AG04450 (cell line): ENCODE measurements around the gene KCNJ4. TPM values are rescaled to one million over a fixed set of nuclear protein-coding genes. Genes with fewer than 3 reads are reported as not detected.

Experiments
- CTCF ChIA-PET: fragments of 300-600, 350-600 bp; formaldehyde crosslinking; extraction: SDS; loops from one replicate; lab custom pipeline; 2022; ENCODE audit warnings: antibody characterized with exemption, inconsistent platforms; lab: Charles Lee
- POLR2A ChIA-PET: fragments of 350-600 bp; formaldehyde crosslinking; extraction: SDS; loops from one replicate; lab custom pipeline; 2021; ENCODE audit warnings: antibody characterized with exemption, inconsistent platforms; lab: Yijun Ruan, JAX
- DNase-seq: peaks from one replicate; pipeline ENCODE4 v3.0.0-alpha.2; 2011; ENCODE audit warnings: low read depth, low spot score
- H3K27ac ChIP-seq: one replicate; pipeline ENCODE4 v1.5.1; 2012; ENCODE audit warnings: low read depth, low read length, control low read depth
- H3K27me3 ChIP-seq: one replicate; pipeline ENCODE4 v1.6.0; 2012; ENCODE audit warnings: low read length; ENCODE audit not compliant: control insufficient read depth, insufficient read depth
- H3K4me3 ChIP-seq: 2 replicates; pipeline ENCODE4 v1.5.1; 2011; ENCODE audit warnings: mild to moderate bottlenecking, low read depth, low read length, control low read depth
- H3K9me3 ChIP-seq: 2 replicates; pipeline ENCODE4 v1.5.1; 2012; ENCODE audit warnings: low read length; ENCODE audit not compliant: control insufficient read depth, insufficient read depth
- polyA plus RNA-seq: library from polyadenylated mRNA; depleted of rRNA; stranded (reverse); fragments of >200 nt; gene quantifications from 2 replicates; pipeline ENCODE4 v1.2.3, GENCODE V29; 2011
- TF ChIP-seq, protein P1 (sequence below): IDR thresholded peaks from 2 replicates; pipeline ENCODE4 v1.5.1; 2011; ENCODE audit warnings: low read depth, low read length, control low read depth, inconsistent platforms

Gene KCNJ4
- polyA plus RNA-seq, 1 experiment: not detected

DNA sequence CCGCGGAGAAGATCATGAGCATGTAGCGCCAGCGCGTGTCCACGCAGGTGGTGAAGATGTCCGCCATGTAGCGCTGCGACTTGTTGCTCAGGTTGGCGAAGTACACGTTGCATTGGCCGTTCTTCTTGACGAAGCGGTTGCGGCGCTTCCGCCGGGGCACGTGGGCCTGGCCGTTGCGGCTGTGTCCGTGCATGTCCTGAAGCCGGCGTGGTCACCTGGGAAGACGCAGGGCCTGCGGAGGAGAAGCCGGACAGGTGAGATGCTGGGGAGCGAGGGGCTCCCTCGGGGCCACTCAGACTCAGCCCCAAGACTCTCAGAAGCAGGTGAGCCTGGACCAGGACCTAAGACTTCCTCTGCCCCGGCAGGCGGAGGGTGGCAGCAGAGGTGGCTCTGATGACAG, 27.1 kb downstream of the KCNJ4 start:
- Histone ChIP-seq H3K27me3 (peaks cover 6% of the 10 kb centered on the region), H3K9me3 (peaks cover 16% of the 10 kb centered on the region; the same call in 1 of the 2 replicates), H3K4me3 (no peak overlapping the region), H3K27ac (no peak overlapping the region)
- TF ChIP-seq, protein P1, sequence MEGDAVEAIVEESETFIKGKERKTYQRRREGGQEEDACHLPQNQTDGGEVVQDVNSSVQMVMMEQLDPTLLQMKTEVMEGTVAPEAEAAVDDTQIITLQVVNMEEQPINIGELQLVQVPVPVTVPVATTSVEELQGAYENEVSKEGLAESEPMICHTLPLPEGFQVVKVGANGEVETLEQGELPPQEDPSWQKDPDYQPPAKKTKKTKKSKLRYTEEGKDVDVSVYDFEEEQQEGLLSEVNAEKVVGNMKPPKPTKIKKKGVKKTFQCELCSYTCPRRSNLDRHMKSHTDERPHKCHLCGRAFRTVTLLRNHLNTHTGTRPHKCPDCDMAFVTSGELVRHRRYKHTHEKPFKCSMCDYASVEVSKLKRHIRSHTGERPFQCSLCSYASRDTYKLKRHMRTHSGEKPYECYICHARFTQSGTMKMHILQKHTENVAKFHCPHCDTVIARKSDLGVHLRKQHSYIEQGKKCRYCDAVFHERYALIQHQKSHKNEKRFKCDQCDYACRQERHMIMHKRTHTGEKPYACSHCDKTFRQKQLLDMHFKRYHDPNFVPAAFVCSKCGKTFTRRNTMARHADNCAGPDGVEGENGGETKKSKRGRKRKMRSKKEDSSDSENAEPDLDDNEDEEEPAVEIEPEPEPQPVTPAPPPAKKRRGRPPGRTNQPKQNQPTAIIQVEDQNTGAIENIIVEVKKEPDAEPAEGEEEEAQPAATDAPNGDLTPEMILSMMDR: no peak
- ChIA-PET CTCF (interaction anchor here (1.2 kb wide), 1 partner anchor 15 kb away, joined by 3 read pairs; no protein-coding TSS in a partner anchor), POLR2A (no interaction called here)
- DNase-seq: no peak

DNA sequence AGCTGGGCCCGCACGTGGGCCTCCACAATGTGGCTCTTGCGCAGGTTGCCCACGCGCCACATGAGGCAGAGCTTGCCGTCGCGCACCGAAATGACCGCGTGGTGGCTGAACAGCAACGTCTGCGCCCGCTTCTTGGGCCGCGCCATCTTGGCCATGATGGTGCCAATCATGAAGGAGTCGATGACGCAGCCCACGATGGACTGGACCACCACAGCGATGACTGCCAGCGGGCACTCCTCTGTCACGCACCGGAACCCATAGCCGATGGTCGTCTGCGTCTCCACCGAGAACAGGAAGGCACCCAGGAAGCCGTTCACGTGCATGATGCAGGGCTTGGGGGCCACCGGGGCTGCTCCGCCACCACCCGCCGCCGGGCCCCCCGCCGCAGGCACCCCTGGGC, 27.5 kb downstream of the KCNJ4 start:
- TF ChIP-seq, protein P1: no peak
- no peak overlapping the region for H3K4me3 ChIP-seq
- ChIA-PET POLR2A (no interaction called here), CTCF (no interaction called here)
- no peak overlapping the region for H3K27ac ChIP-seq
- peaks cover 16% of the 10 kb centered on the region; the same call in 1 of the 2 replicates for H3K9me3 ChIP-seq
- DNase-seq: no peak
- peaks cover 6% of the 10 kb centered on the region for H3K27me3 ChIP-seq

DNA sequence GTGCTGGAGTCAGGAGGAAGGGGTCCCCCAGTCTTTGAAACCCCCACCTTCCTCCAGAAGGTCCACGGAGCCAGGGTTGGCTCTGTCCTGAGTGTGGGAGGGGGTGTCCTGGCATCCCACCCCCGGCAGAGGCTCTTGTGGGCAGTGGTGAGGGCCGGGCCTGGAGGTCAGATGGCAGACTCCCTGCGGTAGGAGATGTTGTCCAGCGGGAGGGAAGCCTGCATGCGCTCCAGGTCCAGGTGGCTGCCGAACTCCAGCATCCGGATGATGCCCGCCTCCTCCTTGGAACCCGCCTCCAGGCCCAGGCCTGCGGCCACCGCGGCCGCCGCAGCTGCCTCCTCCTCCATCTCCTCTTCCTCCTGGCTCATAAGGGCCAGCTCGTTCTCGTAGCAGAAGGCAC, 28.4 kb downstream of the KCNJ4 start:
- Histone ChIP-seq H3K27me3 (peaks cover 6% of the 10 kb centered on the region), H3K27ac (no peak overlapping the region), H3K4me3 (no peak overlapping the region), H3K9me3 (peaks cover 16% of the 10 kb centered on the region; the same call in 1 of the 2 replicates)
- TF ChIP-seq, protein P1: no peak
- POLR2A ChIA-PET: interaction anchor here (0.6 kb wide), 1 partner anchor 211 kb away, joined by 3 read pairs; no protein-coding TSS in a partner anchor
- CTCF ChIA-PET: no interaction called here
- DNase-seq: no peak

DNA sequence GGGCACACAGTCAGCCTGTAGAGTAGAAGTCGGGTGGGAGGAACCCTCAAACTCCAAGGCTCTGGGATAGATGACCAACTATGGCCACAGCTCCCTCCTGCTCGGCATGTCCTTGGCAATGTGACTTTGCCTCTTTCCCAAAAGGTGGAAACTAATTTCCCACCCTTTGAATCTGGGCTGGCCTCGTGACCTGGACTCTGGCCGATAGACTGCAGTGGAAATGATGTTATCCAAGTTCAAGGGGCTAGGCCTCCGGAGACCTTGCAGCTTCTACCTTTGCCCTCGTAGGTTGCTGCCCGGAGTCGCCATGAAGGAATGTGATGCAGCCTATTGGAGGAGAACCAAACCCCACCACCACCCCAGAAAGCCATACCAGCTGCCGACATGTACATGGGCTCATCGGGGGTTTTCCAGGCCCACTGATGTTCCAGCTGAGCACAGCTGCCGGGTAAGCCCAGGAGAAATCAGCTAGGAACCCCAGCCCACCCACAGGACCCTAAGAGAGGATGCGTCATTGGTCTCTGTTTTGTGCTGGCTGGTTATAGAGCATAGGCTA, 30.4 kb downstream of the KCNJ4 start:
- no peak for DNase-seq
- TF ChIP-seq, protein P1: no peak
- ChIA-PET POLR2A (no interaction called here), CTCF (no interaction called here)
- H3K4me3 ChIP-seq: no peak overlapping the region
- H3K27ac ChIP-seq: no peak overlapping the region
- H3K27me3 ChIP-seq: peaks cover 9% of the 10 kb centered on the region
- peaks cover 16% of the 10 kb centered on the region; the same call in 1 of the 2 replicates for H3K9me3 ChIP-seq
